Astrocyte (in vitro differentiated cells and primary cell): ENCODE measurements around the gene NUP210.

ENCODE experiments used
- EZH2 ChIP-seq: IDR thresholded peaks from 2 replicates; pipeline ENCODE4 v1.6.1; 2012; ENCODE audit warnings: mild to moderate bottlenecking, low read length, inconsistent platforms; ENCODE audit not compliant: insufficient read depth
- TF ChIP-seq, protein P1 (sequence below): IDR thresholded peaks from 2 replicates; pipeline ENCODE4 v1.5.1; 2011; ENCODE audit warnings: low read depth, mild to moderate bottlenecking, inconsistent platforms, low read length, moderate library complexity; ENCODE audit not compliant: insufficient read depth

DNA sequence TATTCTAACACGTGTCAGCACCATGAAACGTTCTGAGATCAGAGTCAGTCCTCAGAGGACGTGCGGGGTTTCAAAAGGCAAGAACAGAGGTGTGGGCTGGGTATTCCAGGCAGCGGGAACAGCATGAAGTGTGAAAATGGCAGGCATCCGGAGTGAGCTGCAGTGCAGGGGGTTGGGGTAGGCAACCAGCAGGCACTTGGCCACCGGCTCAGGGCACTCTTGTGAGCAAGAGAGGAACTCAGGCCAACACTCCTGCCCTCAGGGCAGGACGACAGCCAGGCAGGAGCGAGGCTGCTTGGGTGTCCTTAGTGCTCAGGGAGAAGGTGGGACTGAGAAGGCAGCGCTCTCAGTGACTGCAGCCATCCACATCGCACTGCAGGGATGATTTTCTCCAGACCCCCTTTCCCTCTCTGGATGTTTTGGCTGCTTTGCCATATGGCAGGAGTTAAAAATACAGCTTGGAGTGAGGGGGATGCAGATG lies 151.1 kb downstream of the NUP210 start:
- TF ChIP-seq, protein P1, sequence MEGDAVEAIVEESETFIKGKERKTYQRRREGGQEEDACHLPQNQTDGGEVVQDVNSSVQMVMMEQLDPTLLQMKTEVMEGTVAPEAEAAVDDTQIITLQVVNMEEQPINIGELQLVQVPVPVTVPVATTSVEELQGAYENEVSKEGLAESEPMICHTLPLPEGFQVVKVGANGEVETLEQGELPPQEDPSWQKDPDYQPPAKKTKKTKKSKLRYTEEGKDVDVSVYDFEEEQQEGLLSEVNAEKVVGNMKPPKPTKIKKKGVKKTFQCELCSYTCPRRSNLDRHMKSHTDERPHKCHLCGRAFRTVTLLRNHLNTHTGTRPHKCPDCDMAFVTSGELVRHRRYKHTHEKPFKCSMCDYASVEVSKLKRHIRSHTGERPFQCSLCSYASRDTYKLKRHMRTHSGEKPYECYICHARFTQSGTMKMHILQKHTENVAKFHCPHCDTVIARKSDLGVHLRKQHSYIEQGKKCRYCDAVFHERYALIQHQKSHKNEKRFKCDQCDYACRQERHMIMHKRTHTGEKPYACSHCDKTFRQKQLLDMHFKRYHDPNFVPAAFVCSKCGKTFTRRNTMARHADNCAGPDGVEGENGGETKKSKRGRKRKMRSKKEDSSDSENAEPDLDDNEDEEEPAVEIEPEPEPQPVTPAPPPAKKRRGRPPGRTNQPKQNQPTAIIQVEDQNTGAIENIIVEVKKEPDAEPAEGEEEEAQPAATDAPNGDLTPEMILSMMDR = no peak
- no peak for TF ChIP-seq EZH2
